ENCODE measurements around the gene KCNQ1OT1. TPM values are rescaled to one million over a fixed set of nuclear protein-coding genes. Genes with fewer than 3 reads are reported as not detected.

KCNQ1OT1 gene
- total RNA-seq, 1 donor from 2014 or later: 0.54 TPM

GRCh38 chr11:2649400-2649799 is 50.4 kb downstream of the KCNQ1OT1 start:
- TF ChIP-seq CTCF (IDR thresholded peaks at IDR 0.05; ENCODE audit: insufficient read depth, low read length, poor library complexity, severe bottlenecking): no peak
- Histone ChIP-seq H3K4me3 (ENCODE audit: low read depth, low read length) (no peak overlapping the region), H3K36me3 (ENCODE audit: control insufficient read depth, insufficient read depth, low read length) (no peaks in the 10 kb centered on the region), H3K27me3 (ENCODE audit: control insufficient read depth, insufficient read depth, low read length) (no peaks in the 10 kb centered on the region)
- no peak for DNase-seq (ENCODE audit: low read depth)

- DNase-seq (ENCODE audit: low read depth): no peak
- Histone ChIP-seq H3K27me3 (ENCODE audit: control insufficient read depth, insufficient read depth, low read length) (no peaks in the 10 kb centered on the region), H3K4me3 (ENCODE audit: low read depth, low read length) (no peak overlapping the region), H3K36me3 (ENCODE audit: control insufficient read depth, insufficient read depth, low read length) (no peaks in the 10 kb centered on the region)
- no peak for TF ChIP-seq CTCF (IDR thresholded peaks at IDR 0.05; ENCODE audit: insufficient read depth, low read length, poor library complexity, severe bottlenecking)
Measured at GRCh38 chr11:2647953-2648352, 51.8 kb downstream of the KCNQ1OT1 start.

- no peak for TF ChIP-seq CTCF (IDR thresholded peaks at IDR 0.05; ENCODE audit: insufficient read depth, low read length, poor library complexity, severe bottlenecking)
- DNase-seq (ENCODE audit: low read depth): no peak
Measured at GRCh38 chr11:2647167-2647566, 52.6 kb downstream of the KCNQ1OT1 start.

GRCh38 chr11:2645779-2646118 is 54.0 kb downstream of the KCNQ1OT1 start:
- no peaks in the 10 kb centered on the region for H3K36me3 ChIP-seq (ENCODE audit: control insufficient read depth, insufficient read depth, low read length)
- no peak for DNase-seq (ENCODE audit: low read depth)
- no peak for TF ChIP-seq CTCF (IDR thresholded peaks at IDR 0.05; ENCODE audit: insufficient read depth, low read length, poor library complexity, severe bottlenecking)
- no peaks in the 10 kb centered on the region for H3K27me3 ChIP-seq (ENCODE audit: control insufficient read depth, insufficient read depth, low read length)
- no peak overlapping the region for H3K4me3 ChIP-seq (ENCODE audit: low read depth, low read length)

More at GRCh38 chr11:2647167-2647566, 52.6 kb downstream of the KCNQ1OT1 start:
- Histone ChIP-seq H3K4me3 (ENCODE audit: low read depth, low read length) (no peak overlapping the region), H3K36me3 (ENCODE audit: control insufficient read depth, insufficient read depth, low read length) (no peaks in the 10 kb centered on the region), H3K27me3 (ENCODE audit: control insufficient read depth, insufficient read depth, low read length) (no peaks in the 10 kb centered on the region)

- TF ChIP-seq CTCF (IDR thresholded peaks at IDR 0.05; ENCODE audit: insufficient read depth, low read length, poor library complexity, severe bottlenecking): no peak
- DNase-seq (ENCODE audit: low read depth): no peak
- no peak overlapping the region for H3K4me3 ChIP-seq (ENCODE audit: low read depth, low read length)
- no peaks in the 10 kb centered on the region for H3K36me3 ChIP-seq (ENCODE audit: control insufficient read depth, insufficient read depth, low read length)
- H3K27me3 ChIP-seq (ENCODE audit: control insufficient read depth, insufficient read depth, low read length): no peaks in the 10 kb centered on the region
Measured at GRCh38 chr11:2644844-2645778, 54.7 kb downstream of the KCNQ1OT1 start.

- H3K36me3 ChIP-seq (ENCODE audit: control insufficient read depth, insufficient read depth, low read length): no peaks in the 10 kb centered on the region
- DNase-seq (ENCODE audit: low read depth): no peak
- H3K4me3 ChIP-seq (ENCODE audit: low read depth, low read length): no peak overlapping the region
- H3K27me3 ChIP-seq (ENCODE audit: control insufficient read depth, insufficient read depth, low read length): no peaks in the 10 kb centered on the region
- no peak for TF ChIP-seq CTCF (IDR thresholded peaks at IDR 0.05; ENCODE audit: insufficient read depth, low read length, poor library complexity, severe bottlenecking)
Measured at GRCh38 chr11:2643746-2644145, 56.0 kb downstream of the KCNQ1OT1 start.

Data from kidney epithelial cell (primary cell).